ENCODE measurements around the gene ATP9A.

DNA sequence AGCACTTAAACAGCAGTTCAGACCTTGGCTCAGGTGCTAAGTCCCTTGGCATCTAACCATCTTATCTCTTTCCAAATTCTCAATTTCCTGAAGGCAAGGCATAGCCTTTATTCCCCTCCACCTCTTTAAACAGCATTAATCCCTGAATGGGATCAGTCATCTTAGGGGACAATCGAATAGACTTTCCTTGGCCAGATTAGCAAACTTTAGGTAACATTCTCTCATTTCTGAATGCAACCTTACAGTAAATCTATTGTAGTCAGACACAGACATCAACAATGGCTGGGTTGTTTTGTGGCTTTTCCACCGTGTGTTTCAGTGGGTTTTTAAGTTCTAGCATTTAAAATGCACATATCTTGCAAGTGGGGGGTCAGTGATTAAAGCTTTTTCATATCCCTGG is 56.8 kb downstream of the ATP9A start:
- no peak for TF ChIP-seq CBX5 (IDR thresholded peaks at IDR 0.05; ENCODE audit: low read depth)
- TF ChIP-seq, protein P1, sequence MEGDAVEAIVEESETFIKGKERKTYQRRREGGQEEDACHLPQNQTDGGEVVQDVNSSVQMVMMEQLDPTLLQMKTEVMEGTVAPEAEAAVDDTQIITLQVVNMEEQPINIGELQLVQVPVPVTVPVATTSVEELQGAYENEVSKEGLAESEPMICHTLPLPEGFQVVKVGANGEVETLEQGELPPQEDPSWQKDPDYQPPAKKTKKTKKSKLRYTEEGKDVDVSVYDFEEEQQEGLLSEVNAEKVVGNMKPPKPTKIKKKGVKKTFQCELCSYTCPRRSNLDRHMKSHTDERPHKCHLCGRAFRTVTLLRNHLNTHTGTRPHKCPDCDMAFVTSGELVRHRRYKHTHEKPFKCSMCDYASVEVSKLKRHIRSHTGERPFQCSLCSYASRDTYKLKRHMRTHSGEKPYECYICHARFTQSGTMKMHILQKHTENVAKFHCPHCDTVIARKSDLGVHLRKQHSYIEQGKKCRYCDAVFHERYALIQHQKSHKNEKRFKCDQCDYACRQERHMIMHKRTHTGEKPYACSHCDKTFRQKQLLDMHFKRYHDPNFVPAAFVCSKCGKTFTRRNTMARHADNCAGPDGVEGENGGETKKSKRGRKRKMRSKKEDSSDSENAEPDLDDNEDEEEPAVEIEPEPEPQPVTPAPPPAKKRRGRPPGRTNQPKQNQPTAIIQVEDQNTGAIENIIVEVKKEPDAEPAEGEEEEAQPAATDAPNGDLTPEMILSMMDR (IDR thresholded peaks at IDR 0.05 in 2 of 3, conservative IDR thresholded peaks at IDR 0.05 in 1 of 3; ENCODE audit: control insufficient read depth in 2 of 3, extremely low read depth in 1 of 3, insufficient read depth in 1 of 3, low read depth in 3 of 3, low read length in 3 of 3) = no peak
- TF ChIP-seq BACH1 (IDR thresholded peaks at IDR 0.05; ENCODE audit: borderline replicate concordance) = no peak
- TF ChIP-seq CHD4 (IDR thresholded peaks at IDR 0.05) = no peak
- TF ChIP-seq, protein P2, sequence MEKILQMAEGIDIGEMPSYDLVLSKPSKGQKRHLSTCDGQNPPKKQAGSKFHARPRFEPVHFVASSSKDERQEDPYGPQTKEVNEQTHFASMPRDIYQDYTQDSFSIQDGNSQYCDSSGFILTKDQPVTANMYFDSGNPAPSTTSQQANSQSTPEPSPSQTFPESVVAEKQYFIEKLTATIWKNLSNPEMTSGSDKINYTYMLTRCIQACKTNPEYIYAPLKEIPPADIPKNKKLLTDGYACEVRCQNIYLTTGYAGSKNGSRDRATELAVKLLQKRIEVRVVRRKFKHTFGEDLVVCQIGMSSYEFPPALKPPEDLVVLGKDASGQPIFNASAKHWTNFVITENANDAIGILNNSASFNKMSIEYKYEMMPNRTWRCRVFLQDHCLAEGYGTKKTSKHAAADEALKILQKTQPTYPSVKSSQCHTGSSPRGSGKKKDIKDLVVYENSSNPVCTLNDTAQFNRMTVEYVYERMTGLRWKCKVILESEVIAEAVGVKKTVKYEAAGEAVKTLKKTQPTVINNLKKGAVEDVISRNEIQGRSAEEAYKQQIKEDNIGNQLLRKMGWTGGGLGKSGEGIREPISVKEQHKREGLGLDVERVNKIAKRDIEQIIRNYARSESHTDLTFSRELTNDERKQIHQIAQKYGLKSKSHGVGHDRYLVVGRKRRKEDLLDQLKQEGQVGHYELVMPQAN (conservative IDR thresholded peaks at IDR 0.05) = no peak
- TF ChIP-seq TCF12 (IDR thresholded peaks at IDR 0.05; ENCODE audit: low read depth, low read length) = no peak
- TF ChIP-seq PBX3 (IDR thresholded peaks at IDR 0.05; ENCODE audit: insufficient replicate concordance, low read depth, low read length) = no peak

Measured in GM12878 (cell line).